NCI-H187 (cell line): ENCODE measurements around the gene GUCY2D.
"Not testable (repeated sequence)": the region's sequence is repeated elsewhere in the genome, so short reads cannot be mapped to it uniquely, and the experiment has no call there.

Source experiments
- DNase-seq, 2 experiments: peaks; one replicate each; lab custom pipeline; 2025; lab: John Stamatoyannopoulos, UW

Gene GUCY2D

GRCh38 chr17:8016632-8017424 lies 14.4 kb downstream of the GUCY2D start:
- no peak for DNase-seq

DNA sequence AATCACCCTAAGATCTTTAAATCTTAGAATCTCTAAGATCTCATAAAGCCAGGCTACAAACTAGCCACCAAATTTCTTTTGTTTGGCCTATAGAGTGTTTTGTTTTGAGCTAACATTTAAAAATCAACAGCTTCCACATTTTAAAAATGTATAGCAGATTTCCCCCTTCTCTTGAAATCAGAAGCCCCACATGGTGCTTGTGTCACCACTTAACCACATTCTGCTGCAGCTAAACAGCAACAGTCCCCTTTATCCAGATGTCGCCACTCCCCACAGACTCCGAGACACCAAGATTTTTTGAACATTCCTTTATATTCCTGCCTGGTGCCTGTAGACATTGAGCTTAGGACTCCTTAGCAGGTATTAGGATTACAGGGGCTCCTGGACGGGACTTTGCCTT lies 16.0 kb downstream of the GUCY2D start:
- DNase-seq = no peak

DNA sequence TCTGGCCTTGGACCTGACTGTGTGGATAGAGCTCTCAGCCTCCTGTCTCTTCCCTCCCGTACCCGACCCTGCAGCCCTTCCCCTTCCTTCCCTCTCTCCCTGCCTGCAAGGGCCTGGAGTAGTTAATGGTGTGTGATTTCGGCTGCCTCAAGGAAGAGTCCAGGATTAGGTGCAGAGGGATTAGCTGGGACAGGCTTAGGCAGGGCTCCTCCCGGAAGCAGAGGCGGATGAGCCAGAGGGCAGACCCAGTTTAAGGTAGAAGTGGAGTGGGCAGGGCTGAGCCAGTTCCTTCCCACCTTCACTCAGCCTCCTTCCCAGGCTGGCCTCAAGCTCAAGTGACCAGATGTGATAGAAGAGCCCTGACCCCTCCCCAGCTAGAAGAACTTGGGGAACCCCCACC lies 16.8 kb downstream of the GUCY2D start:
- DNase-seq = no peak

- no peak for DNase-seq
Measured at GRCh38 chr17:8019665-8020650, 17.5 kb downstream of the GUCY2D start.

GRCh38 chr17:8020776-8021564 lies 18.6 kb downstream of the GUCY2D start:
- no peak for DNase-seq

DNA sequence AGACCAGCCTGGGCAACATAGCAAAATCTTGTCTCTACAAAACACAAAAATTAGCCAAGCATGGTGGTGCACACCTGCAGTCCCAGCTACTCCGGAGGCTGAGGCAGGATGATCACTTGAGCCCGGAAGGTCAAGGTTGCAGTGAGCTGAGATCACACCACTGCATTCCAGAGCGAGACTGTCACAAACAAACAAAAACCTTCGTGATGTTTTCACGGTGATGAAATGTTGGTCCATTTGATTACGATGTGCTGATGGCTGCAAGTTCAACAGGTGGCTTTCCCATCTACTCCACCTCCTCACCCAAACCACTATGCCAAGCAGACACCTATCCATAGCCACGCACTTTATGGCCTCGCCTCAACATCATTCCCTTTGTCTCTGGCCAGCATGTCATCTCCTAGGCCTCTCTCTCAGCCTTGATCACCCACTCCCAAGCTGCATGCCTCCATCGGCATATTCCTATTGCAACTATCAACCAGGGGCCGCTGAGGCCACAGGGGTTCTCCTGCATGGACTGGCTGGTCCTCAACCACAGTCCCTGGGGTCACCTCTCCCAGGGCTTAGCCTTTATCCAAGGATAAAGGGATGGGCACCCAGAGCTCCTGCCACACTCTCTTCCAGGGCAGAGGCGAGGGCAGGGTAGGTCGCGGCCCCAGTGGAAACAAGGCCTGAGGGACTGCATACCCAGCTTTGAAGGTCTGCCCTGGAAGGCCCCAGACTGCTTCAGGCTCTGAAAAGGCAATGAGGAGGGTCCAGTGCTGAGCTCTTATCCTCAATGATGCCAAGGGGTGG lies 19.3 kb downstream of the GUCY2D start:
- no peak for DNase-seq

DNA sequence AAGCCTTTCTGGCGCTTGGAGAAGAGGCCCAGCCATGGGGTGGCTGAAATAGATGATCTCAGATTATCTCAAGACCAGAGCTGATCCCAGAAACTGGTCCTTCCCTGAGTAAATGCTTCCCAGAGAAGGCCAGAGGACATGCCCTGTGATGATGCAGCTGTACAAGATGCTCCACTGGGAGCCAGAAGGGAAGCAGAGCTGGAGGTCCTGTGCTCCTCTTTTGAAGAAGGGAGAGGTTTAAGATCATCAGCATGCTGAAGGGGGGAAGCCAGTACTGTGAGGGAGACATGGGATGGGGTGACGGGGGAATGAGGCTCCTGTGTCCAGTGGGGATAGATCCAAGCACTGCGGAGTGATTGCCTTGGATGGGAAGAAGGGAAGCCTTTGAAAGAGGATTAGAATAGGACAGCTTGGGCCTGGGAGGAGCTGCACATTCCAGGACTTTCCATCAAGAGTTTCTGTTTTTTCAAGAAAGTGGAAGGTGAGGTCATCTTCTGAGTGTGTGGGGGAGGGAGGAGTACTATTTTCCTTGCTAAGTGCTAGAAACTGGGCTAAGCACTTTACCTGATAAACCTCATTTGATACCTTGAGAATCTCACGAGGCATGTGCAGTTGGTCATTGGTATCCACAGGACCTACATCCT lies 20.1 kb downstream of the GUCY2D start:
- DNase-seq = no peak

- DNase-seq = not testable (repeated sequence)
Measured at GRCh38 chr17:8024161-8024560, 21.7 kb downstream of the GUCY2D start.

DNA sequence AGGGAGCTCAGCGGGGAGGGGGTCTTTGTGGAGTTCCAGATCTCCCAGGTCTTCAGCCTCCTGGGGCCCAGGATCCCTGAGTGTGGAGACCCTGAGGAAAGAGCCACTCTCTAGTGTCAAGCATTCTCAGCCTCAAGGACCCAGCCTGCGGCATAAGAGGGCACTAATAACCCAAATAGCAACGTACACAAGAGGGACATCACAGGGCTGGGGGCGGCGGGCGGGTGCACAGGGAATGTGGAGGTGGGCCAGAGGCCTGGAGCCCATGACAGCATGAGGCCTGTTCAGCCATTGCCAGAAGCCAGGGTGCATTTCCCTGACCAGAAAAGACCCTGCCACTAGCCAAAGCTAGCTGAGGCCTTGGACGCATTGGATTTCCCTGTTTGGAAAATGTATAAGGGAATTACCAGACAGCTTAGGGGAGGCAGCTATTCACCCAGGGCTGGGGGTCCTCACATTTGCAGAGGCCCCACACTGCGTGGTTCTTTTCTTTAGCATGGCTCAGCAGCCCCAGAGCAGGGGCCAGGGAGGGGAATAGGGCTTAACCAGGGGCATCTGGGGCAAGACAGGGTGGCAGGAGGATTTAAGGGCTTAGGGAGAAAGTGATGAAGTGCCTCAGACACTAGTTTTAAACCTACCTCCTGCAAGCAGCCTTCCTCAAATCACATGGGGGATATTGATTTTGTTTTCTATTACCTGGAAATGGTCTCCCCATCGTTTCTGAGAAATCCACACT lies 22.9 kb downstream of the GUCY2D start:
- DNase-seq = no peak

DNA sequence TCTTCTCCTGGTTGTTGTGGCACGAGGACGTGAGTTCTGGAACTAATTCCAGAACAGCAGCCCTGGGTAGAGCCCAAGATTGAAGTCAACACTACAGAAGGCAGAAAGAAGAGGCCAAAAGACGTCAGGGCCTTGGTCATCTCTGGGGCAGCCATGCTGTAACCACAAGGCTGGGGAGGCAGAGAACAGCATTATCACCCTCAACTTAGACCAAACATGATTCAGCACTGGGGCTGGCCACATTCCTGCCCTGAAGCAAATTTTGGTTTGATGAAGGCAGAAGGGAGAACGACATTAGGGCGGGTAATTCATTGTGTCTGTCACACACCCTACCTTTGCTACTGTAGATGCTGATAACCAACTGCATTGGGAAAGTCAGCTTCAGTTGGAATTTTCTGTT lies 26.7 kb downstream of the GUCY2D start:
- no peak for DNase-seq

- DNase-seq = no peak
Measured at GRCh38 chr17:8031261-8031661, 28.8 kb downstream of the GUCY2D start.

DNA sequence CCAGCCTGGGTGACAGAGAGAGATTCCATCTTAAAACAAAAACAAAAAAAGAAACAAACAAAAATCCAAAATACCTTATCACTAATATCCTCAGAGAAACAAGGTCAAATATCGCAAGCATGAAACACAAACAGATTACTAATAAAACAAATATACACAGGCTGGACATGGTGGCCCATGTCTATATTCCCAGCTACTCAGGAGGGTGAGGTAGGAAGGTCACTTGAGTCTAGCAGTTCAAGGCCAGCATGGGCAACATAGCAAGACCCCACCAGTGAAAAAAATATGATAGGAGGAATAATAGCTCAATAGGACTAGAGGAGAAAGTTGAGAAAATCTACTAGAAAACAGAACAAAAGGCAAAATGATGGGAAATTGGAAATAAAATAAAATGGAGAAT lies 29.5 kb downstream of the GUCY2D start:
- no peak for DNase-seq

DNA sequence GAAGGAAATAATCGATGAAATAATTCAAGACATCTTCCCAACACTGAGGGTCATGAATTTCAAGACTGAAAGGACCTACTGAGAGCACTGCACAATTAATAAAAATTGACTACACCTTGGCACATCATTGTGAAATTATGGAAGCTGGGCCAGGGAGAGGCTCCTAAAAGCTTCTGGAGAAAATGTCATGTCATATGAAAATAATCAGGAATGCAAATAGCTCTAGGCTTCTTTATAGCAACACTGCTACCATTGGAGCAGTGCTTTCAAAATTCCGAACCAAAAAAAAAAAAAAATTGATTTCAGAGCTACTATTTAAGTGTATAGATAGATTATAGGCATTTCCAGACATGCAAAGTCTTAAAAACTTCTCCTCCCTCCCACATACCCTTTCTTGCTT lies 30.0 kb downstream of the GUCY2D start:
- DNase-seq = no peak

DNA sequence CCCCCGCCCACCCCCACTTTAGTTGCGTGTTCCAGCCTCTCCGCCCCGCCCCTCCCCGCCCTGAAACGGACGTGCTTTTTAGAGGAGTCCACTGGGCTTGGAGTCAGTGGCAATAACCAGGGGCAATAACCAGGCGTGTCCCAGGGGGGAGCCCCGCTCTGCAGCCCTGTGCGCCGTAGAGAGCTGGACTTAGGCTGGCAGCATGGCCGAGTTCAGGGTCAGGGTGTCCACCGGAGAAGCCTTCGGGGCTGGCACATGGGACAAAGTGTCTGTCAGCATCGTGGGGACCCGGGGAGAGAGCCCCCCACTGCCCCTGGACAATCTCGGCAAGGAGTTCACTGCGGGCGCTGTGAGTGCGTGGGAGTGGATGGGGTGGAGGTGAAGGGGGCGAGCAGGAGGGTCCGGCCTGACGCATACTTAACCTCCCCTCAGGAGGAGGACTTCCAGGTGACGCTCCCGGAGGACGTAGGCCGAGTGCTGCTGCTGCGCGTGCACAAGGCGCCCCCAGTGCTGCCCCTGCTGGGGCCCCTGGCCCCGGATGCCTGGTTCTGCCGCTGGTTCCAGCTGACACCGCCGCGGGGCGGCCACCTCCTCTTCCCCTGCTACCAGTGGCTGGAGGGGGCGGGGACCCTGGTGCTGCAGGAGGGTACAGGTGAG lies 36.7 kb downstream of the GUCY2D start, which contains the start of gene ALOX15B:
Gene ALOX15B, plus strand, starts transcription at position 106 of the 657 bp plus-strand sequence. Its CDS starts 97 bp downstream, at position 203.
- no peak for DNase-seq

DNA sequence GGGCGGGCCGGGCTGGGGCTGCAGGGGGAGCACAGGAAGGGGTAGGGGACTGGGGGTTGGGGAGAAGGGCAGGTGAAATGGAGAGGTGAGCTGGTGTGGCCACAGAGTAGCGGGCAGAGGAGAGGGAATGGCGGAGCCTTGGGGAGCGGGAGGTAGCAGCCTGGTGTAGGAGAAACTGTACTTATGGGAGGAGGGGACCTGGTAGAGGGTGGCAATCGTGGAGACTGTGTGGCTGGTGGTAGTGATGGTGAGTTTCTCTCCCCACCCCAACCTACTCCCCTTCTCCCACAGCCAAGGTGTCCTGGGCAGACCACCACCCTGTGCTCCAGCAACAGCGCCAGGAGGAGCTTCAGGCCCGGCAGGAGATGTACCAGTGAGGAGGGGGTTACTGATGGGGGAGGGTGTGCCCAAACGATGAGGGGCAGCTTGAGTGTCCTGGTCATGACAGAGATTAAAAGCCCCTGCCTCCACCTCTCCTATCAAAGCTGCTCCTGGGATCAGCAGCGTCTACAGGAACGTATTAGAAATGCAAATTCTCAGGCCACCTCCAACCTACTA lies 37.3 kb downstream of the GUCY2D start:
- DNase-seq = no peak

DNA sequence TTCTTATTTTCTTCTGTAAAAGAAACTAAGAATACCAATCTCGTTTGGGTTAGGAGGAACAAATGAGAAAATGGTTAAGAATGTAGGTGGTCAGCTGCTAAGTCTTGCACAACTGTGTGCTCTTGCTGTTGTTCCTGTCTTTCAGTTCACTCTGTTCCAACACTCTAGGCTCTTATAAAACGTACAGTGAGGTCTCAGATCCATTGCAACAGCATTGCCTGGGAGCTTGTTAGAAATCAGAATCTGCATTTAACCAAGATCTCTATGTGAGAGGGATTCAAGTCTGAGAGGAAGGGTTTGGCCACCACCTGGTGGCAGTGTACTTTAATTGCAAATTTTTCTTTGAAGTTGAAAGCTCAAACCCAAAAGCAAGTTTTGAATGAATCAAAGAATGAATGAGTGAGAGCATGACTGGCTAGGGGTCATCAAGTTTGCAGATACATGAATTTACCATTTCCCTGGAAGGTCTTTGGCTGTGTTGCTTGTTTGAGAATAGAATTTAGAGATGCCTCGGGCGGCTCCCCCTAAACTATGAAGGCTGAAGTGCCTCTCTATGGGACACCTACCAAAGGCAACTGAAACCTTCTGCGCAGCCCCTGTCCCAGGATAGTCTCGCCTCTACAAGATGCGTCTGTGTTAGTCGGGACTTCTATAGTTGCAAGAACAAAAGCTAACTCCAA lies 39.0 kb downstream of the GUCY2D start:
- DNase-seq = no peak

- DNase-seq = no peak
Measured at GRCh38 chr17:8041979-8042378, 39.6 kb downstream of the GUCY2D start.
